ENCODE data around the gene ESYT2.
"Not testable (repeated sequence)": the region's sequence is repeated elsewhere in the genome, so short reads cannot be mapped to it uniquely, and the experiment has no call there.

Gene ESYT2

GRCh38 chr7:158724658-158725505 lies 104.4 kb downstream of the ESYT2 start:
- DNase-seq (ENCODE audit: low read depth), result no peak

GRCh38 chr7:158723714-158724385 lies 105.5 kb downstream of the ESYT2 start:
- DNase-seq (ENCODE audit: low read depth), result no peak

- DNase-seq (ENCODE audit: low read depth), result no peak
Observed at GRCh38 chr7:158723266-158723665, 106.0 kb downstream of the ESYT2 start.

- no peak for DNase-seq (ENCODE audit: low read depth)
Observed at GRCh38 chr7:158722574-158723237, 106.6 kb downstream of the ESYT2 start.

- no peak for DNase-seq (ENCODE audit: low read depth)
Observed at GRCh38 chr7:158720112-158720511, 109.2 kb downstream of the ESYT2 start.

GRCh38 chr7:158716802-158717201 lies 112.5 kb downstream of the ESYT2 start:
- no peak for DNase-seq (ENCODE audit: low read depth)

- DNase-seq (ENCODE audit: low read depth), result peak; percentile 34
Observed at GRCh38 chr7:158710651-158711102, 118.6 kb downstream of the ESYT2 start.

- no peak for DNase-seq (ENCODE audit: low read depth)
Observed at GRCh38 chr7:158707610-158708009, 121.7 kb downstream of the ESYT2 start.

- no peak for DNase-seq (ENCODE audit: low read depth)
Observed at GRCh38 chr7:158706710-158707590, 122.4 kb downstream of the ESYT2 start.

- no peak for DNase-seq (ENCODE audit: low read depth)
Observed at GRCh38 chr7:158706273-158706704, 123.0 kb downstream of the ESYT2 start.

- DNase-seq (ENCODE audit: low read depth), result no peak
Observed at GRCh38 chr7:158705234-158705850, 124.0 kb downstream of the ESYT2 start.

- DNase-seq (ENCODE audit: low read depth), result peak; percentile 89
Observed at GRCh38 chr7:158704524-158705233, 124.6 kb downstream of the ESYT2 start, which contains the start of gene NCAPG2. TSS of gene NCAPG2 (minus strand) at chr7:158704804. CDS start at chr7:158701899, 2,905 bp downstream.

GRCh38 chr7:158703679-158704523 lies 125.4 kb downstream of the ESYT2 start:
- DNase-seq (ENCODE audit: low read depth), result not testable (repeated sequence)

GRCh38 chr7:158702944-158703343 lies 126.4 kb downstream of the ESYT2 start:
- DNase-seq (ENCODE audit: low read depth), result no peak

GRCh38 chr7:158702196-158702595 lies 127.1 kb downstream of the ESYT2 start:
- DNase-seq (ENCODE audit: low read depth), result no peak

GRCh38 chr7:158700008-158700407 lies 129.3 kb downstream of the ESYT2 start:
- DNase-seq (ENCODE audit: low read depth), result no peak

GRCh38 chr7:158699341-158699740 lies 130.0 kb downstream of the ESYT2 start:
- no peak for DNase-seq (ENCODE audit: low read depth)

- DNase-seq (ENCODE audit: low read depth), result no peak
Observed at GRCh38 chr7:158698657-158699195, 130.6 kb downstream of the ESYT2 start.

GRCh38 chr7:158697597-158697996 lies 131.7 kb downstream of the ESYT2 start:
- DNase-seq (ENCODE audit: low read depth), result not testable (repeated sequence)

Measured in GM04503 (cell line).